Spleen (tissue), 7 donors: ENCODE measurements around the gene TBL1X.

Experiments
- CTCF ChIP-seq, 11 experiments: fragments of 200-600 bp in 7 of 11; fragments of 450-650 bp in 4 of 11; sonication (generic) in 4 of 11; IDR thresholded peaks in 8 of 11; conservative IDR thresholded peaks in 3 of 11; 1 replicate in 7 of 11; 2 replicates in 4 of 11; pipeline versions ENCODE4 v1.4.0 to v1.8.0; 2016 to 2021; ENCODE audit warnings: antibody characterized with exemption in 11 of 11, inconsistent platforms in 4 of 11, mild to moderate bottlenecking in 1 of 11
- POLR2A ChIP-seq, 3 donors: fragments of 450-650 bp; IDR thresholded peaks; one replicate each; pipeline ENCODE4 v1.5.1; 2017; ENCODE audit warnings: antibody characterized with exemption in 3 of 3, mild to moderate bottlenecking in 1 of 3
- POLR2AphosphoS5 ChIP-seq, 3 donors: sonication (generic); formaldehyde crosslinking; IDR thresholded peaks; one replicate each; pipeline ENCODE4 v1.5.1; 2017; ENCODE audit warnings: antibody characterized with exemption in 3 of 3
- donor health status: DM: no; HTN: no; CAD: no; lungs with moderate emphysema.
- donor health status: DM: no; HTN: no; CAD: no.
- donor health status: DM: no; HTN: no; CAD: no.

- TF ChIP-seq CTCF (IDR thresholded peaks at IDR 0.05 in 8 of 11, conservative IDR thresholded peaks at IDR 0.05 in 3 of 11) (no peak), POLR2A (IDR thresholded peaks at IDR 0.05) (no peak), POLR2AphosphoS5 (IDR thresholded peaks at IDR 0.05) (no peak)
Observed at GRCh38 chrX:9598344-9598743, 133.5 kb downstream of the TBL1X start.
